SU-DHL-6 (cell line): Measurements from ENCODE around the gene CD79B.
A peak's percentile ranks its signal among the peaks of the same experiment; 100 is the strongest.
"Not testable (repeated sequence)": the region's sequence is repeated elsewhere in the genome, so short reads cannot be mapped to it uniquely, and the experiment has no call there.

Experiments
- H2AFZ ChIP-seq: fragments of 200-600 bp; sonication (generic); 2 replicates; pipeline ENCODE4 v1.6.1; 2014; ENCODE audit warnings: low read depth, mild to moderate bottlenecking, moderate library complexity, mixed read lengths, antibody characterized with exemption, low read length; ENCODE audit not compliant: severe bottlenecking
- H3F3A ChIP-seq: fragments of 200-600 bp; shearing (Covaris generic); 2 replicates; pipeline ENCODE4 v1.6.0; 2016; ENCODE audit warnings: antibody characterized with exemption, mild to moderate bottlenecking; ENCODE audit not compliant: insufficient read depth
- H3K27ac ChIP-seq: fragments of 200-600 bp; sonication (generic); 2 replicates; pipeline ENCODE4 v1.5.1; 2016; ENCODE audit warnings: low read depth, mild to moderate bottlenecking, low read length, moderate library complexity, mixed read lengths
- H3K27me3 ChIP-seq: fragments of 200-600 bp; sonication (generic), shearing (Covaris generic); 2 replicates; pipeline ENCODE4 v1.6.0; 2014; ENCODE audit warnings: mild to moderate bottlenecking, low read length
- H3K36me3 ChIP-seq: fragments of 200-600 bp; sonication (generic); 2 replicates; pipeline ENCODE4 v1.6.1; 2014; ENCODE audit warnings: mild to moderate bottlenecking, low read length, mixed read lengths
- H3K4me2 ChIP-seq: fragments of 300-600, 200-600 bp; shearing (Covaris generic), sonication (generic); 2 replicates; pipeline ENCODE4 v1.6.0; 2014; ENCODE audit warnings: low read length, low read depth, mild to moderate bottlenecking; ENCODE audit not compliant: poor library complexity, severe bottlenecking
- H3K4me3 ChIP-seq: fragments of 200-600 bp; sonication (generic); 2 replicates; pipeline ENCODE4 v1.5.1; 2014; ENCODE audit warnings: antibody characterized with exemption, low read length, mild to moderate bottlenecking, mixed read lengths; ENCODE audit not compliant: insufficient read depth, poor library complexity, severe bottlenecking
- H3K79me2 ChIP-seq: fragments of 200-600 bp; sonication (generic); 2 replicates; pipeline ENCODE4 v1.6.1; 2014; ENCODE audit warnings: mild to moderate bottlenecking, low read length, moderate library complexity; ENCODE audit not compliant: insufficient read depth
- H3K9ac ChIP-seq: fragments of 200-600 bp; sonication (generic); 2 replicates; pipeline ENCODE4 v1.7.0; 2014; ENCODE audit warnings: mild to moderate bottlenecking, low read length
- H3K9me2 ChIP-seq: fragments of 200-600 bp; sonication (generic); replicated peaks from 2 replicates; pipeline ENCODE4 v1.6.1; 2014; ENCODE audit warnings: low read length; ENCODE audit not compliant: insufficient read depth
- H3K9me3 ChIP-seq: fragments of 200-600 bp; sonication (generic); 2 replicates; pipeline ENCODE4 v1.6.1; 2014; ENCODE audit warnings: low read length, mixed read lengths; ENCODE audit not compliant: insufficient read depth
- H4K20me1 ChIP-seq: fragments of 200-600 bp; sonication (generic); 2 replicates; pipeline ENCODE4 v1.6.1; 2014; ENCODE audit warnings: low read depth, mild to moderate bottlenecking, antibody characterized with exemption, low read length, moderate library complexity, mixed read lengths
- CTCF ChIP-seq: fragments of 200-600 bp; sonication (generic); IDR thresholded peaks from one replicate; pipeline ENCODE4 v1.5.1; 2017; ENCODE audit warnings: antibody characterized with exemption, mild to moderate bottlenecking, low read length, moderate library complexity; ENCODE audit not compliant: insufficient read depth, poor library complexity, severe bottlenecking
- EZH2phosphoT487 ChIP-seq: fragments of 200-600 bp; sonication (generic), shearing (Covaris generic); conservative IDR thresholded peaks from 2 replicates; pipeline ENCODE4 v1.6.1; 2018; ENCODE audit warnings: mild to moderate bottlenecking, antibody characterized with exemption, low read length, moderate library complexity, mixed read lengths

The CD79B gene

GRCh38 chr17:63926164-63926563 lies 6.0 kb downstream of the CD79B start:
- Histone ChIP-seq H3F3A (peaks cover 73% of the 10 kb centered on the region), H4K20me1 (no peaks in the 10 kb centered on the region), H3K79me2 (peaks cover 17% of the 10 kb centered on the region), H3K9ac (peak overlapping the region; percentile 41), H3K9me3 (no peaks in the 10 kb centered on the region), H3K9me2 (no peaks in the 10 kb centered on the region), H3K36me3 (peaks cover 5% of the 10 kb centered on the region; the same call in 1 of the 2 replicates), H3K4me2 (peak overlapping the region; percentile 89), H2AFZ (no peak overlapping the region), H3K27ac (peak overlapping the region; percentile 98), H3K27me3 (no peaks in the 10 kb centered on the region), H3K4me3 (no peak overlapping the region)
- TF ChIP-seq CTCF (no peak), EZH2phosphoT487 (no peak)

- H3K27ac ChIP-seq, result peak overlapping the region; percentile 98
- no peak overlapping the region for H3K4me3 ChIP-seq
These were observed 6.5 kb downstream of the CD79B start for GRCh38 chr17:63925615-63926014.

DNA sequence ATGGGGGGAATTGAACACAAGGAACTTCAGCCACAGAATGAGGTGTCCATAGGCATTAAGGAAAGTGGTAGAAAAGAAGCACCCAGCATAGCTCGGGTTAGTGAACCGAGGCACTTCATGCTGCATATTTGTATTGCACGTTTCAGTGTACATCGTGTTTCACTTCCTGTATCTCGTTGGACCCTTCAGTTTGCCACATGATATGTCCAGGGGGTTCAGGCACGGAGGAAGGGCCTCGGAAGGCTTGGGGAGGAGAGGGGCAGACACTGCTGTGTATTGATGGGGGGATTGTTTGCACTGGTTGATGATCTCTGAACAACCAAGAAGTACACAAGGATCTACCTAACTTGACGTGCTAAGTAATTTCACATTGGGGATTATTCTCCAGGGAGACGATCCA lies 9.7 kb downstream of the CD79B start:
- Histone ChIP-seq H3K27ac (peak overlapping the region; percentile 98), H3F3A (peaks cover 52% of the 10 kb centered on the region), H3K4me2 (peak overlapping the region; percentile 47), H3K9ac (peak overlapping the region; percentile 45)
- not testable (repeated sequence) for H3K79me2 ChIP-seq, H3K9me3 ChIP-seq, H2AFZ ChIP-seq, H4K20me1 ChIP-seq, H3K9me2 ChIP-seq, H3K4me3 ChIP-seq, H3K36me3 ChIP-seq, H3K27me3 ChIP-seq

More at GRCh38 chr17:63925615-63926014, 6.5 kb downstream of the CD79B start:
- H3K9me3 ChIP-seq, result no peaks in the 10 kb centered on the region
- H3K9me2 ChIP-seq, result no peaks in the 10 kb centered on the region
- H3K4me2 ChIP-seq, result peak overlapping the region; percentile 89
- peaks cover 71% of the 10 kb centered on the region for H3F3A ChIP-seq
- H3K9ac ChIP-seq, result peak overlapping the region; percentile 41
- no peaks in the 10 kb centered on the region for H3K27me3 ChIP-seq
- H3K79me2 ChIP-seq, result peaks cover 11% of the 10 kb centered on the region
- no peak overlapping the region for H2AFZ ChIP-seq
- no peaks in the 10 kb centered on the region; the same call in 1 of the 2 replicates for H3K36me3 ChIP-seq
- TF ChIP-seq EZH2phosphoT487, result no peak
- no peak for TF ChIP-seq CTCF
- H4K20me1 ChIP-seq, result no peaks in the 10 kb centered on the region

DNA sequence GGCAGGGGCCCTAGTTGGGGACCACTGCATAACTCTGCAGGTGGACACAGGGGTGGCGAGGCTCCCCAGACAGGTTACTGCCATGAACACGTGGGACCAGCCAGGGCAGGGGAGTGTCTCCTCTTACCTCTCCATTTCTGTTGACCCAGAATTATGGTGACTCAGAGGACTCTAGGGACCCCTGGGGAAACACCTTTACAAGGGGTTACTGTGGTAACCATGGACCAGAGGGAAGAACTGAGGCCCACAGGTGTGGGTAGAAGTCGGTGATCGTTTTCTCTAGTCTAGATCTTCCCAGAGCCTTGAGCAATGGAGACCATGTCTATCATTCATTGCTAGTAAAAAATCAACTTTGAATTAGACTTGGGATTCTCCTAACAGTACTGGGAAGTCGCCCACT lies 11.4 kb downstream of the CD79B start:
- not testable (repeated sequence) for H3K27me3 ChIP-seq, H3K9me2 ChIP-seq, H3K4me3 ChIP-seq, H3K9me3 ChIP-seq, H3K79me2 ChIP-seq, H3K36me3 ChIP-seq, H4K20me1 ChIP-seq
- peaks cover 37% of the 10 kb centered on the region for H3F3A ChIP-seq
- peak overlapping the region; percentile 59 for H2AFZ ChIP-seq
- H3K27ac ChIP-seq, result peak overlapping the region; percentile 91
- peak overlapping the region; percentile 65 for H3K4me2 ChIP-seq
- peak overlapping the region; percentile 52 for H3K9ac ChIP-seq

GRCh38 chr17:63920050-63920449 lies 12.1 kb downstream of the CD79B start:
- H3K36me3 ChIP-seq, H4K20me1 ChIP-seq, H3K27me3 ChIP-seq, H2AFZ ChIP-seq, H3K9me2 ChIP-seq, H3K9me3 ChIP-seq, H3K79me2 ChIP-seq: not testable (repeated sequence)
- Histone ChIP-seq H3K4me2 (peak overlapping the region; percentile 65), H3F3A (peaks cover 30% of the 10 kb centered on the region), H3K9ac (peak overlapping the region; percentile 52), H3K4me3 (peak overlapping the region; percentile 50), H3K27ac (peak overlapping the region; percentile 91)
